Activated T-helper 1 cell treated with Interleukin-2 at 50 U/mL for 16 hours (primary cell): Measurements from ENCODE around the gene FAM9B.
"Not testable (repeated sequence)": the region's sequence is repeated elsewhere in the genome, so short reads cannot be mapped to it uniquely, and the experiment has no call there.

Experiments
- DNase-seq: peaks from one replicate; pipeline ENCODE4 v3.0.0-alpha.2; 2020; ENCODE audit warnings: low read depth

FAM9B gene

DNA sequence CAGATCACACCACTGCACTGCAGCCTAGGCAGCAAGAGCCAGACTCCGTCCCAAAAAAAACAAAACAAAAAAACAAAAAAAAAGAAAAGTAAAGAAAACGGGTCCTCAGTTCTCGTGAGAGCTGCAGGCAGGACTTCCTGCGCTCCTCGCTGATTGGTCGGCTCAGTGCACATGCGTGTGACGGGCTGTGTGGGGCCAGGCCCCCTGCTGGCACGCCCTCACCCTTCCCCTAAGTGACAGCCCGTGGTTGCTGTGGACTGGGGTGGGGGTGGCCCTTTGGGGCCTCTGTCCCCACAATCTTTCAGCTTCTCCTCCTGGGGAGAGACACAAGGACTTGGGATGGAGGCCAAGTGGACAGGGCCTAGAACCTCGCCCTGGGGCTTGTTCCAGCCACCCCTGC lies at the start of gene FAM9B:
Gene FAM9B (minus strand): TSS at position 139 of the 400 bp plus-strand sequence. CDS start 1,141 bp downstream, outside the sequence.
- DNase-seq: no peak

DNA sequence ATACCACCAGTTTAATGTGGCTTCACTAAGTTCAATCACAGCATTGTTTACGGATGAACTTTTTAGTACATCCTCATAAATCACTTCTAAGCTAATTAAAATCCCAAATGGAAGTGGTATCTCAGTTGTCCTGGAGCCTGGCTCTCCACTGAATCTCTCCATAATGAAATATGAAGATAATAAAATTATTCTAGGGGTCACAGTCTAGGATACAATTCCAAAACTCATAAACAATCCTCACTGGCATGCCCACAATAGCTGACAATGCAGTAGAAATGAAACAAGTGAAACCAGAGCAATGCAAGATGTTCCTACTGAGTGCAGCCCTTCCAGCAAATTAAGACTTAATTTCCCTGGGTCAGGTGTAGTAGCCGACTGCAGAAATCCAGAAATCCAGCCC lies 47.3 kb upstream of the FAM9B start:
- DNase-seq: no peak

DNA sequence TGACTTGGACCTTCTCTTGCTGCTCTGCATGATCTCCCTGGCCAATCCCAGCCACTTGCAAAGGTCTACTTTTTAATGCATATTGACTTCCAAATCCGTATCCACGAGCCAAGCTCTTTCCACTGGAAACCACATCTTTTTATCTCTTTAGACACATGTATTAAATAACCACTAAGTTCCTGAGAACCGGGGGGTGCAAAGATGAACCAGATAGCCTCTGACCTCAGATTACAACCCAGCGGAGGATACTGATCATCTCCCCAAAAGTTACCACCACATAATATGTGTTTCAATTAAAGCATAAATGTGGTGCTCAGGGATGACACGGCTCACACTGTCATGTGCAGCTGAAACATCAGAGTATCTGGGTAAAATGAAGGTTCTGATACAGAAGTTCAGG lies 40.4 kb upstream of the FAM9B start:
- DNase-seq: no peak

DNA sequence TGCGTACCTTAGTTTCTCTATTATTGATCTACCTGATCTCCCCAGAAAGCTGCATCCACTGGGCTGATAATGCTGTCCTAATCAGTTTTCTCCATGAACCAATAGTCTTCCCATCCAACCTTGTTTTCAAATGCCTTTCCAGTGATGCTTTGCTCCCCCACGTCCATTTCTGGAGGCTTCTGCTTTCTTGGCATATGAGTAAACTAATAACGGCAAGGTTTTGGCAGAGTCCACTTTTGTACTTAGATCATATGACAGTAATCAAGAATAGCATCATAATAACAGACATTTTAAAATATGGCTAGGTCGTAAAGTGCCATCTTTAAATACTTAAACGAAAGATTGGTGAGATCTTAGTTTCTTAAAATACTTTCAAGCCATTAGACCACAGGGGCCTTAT lies 38.4 kb upstream of the FAM9B start:
- no peak for DNase-seq

DNA sequence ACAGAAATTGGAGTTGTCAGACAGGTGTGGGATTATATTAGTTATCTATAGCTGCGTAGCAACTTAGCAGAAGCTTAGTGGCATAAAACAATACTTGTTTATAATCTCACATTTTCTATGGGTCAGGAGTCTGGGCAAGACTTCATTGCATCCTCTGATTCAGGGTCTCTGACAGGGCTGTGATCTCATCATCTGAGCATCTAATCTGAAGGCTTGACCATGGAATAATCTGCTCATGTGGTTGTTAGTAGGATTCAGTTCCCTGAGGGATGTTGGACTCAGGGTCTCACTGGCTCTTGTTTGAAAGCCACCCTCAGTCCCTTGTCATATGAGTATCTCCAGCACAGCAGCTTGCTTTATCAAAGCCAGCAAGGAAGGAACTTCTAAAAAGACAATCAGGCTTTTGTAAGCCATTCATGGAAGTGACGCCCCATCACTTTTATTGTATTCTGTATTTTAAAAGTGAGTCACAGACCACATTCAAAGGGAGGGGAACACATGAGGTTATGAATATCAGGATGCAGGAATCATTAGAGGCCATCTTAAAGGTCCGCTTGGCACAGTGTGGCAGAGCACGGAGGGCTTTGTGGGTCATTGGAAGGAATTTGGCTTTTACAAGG lies 37.2 kb upstream of the FAM9B start:
- no peak for DNase-seq

DNA sequence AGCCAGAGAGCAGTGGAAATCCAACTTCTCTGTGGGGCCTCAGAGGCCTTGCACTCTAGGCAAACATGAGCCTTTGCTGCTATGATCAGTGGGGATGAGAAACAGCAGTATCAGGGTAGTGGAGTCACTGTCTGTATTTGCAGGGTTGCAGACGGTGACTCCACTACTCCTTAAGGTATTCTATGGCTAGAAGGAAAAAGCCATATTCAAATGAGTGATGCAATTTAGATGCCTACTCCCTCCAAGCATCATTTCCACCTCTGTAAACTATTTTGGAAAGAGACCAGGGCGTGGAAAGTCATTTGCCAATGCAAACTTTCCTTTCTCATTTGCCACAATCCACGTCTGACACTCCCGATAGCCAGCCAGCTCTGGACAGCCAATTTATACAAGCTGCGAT lies 35.6 kb upstream of the FAM9B start:
- no peak for DNase-seq

DNA sequence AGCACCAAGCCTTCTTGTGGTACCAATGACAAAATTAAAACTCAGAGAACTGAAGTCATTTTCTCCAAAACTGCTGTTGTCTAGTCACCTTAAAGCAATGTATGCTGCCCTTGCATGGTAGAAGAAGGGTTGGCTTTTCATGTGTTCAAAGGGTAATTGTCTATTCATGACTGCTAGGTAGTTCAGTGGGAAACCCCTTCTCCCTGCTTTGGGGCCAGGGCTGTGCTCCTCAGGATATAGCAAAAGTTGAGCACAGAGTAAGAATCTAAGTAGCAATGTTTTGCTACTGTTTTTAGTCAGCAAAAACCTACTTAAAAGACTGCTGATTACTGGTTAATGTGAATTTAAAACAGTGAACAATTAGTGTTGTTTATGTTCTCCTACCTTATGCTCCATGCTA lies 30.8 kb upstream of the FAM9B start:
- DNase-seq: no peak

DNA sequence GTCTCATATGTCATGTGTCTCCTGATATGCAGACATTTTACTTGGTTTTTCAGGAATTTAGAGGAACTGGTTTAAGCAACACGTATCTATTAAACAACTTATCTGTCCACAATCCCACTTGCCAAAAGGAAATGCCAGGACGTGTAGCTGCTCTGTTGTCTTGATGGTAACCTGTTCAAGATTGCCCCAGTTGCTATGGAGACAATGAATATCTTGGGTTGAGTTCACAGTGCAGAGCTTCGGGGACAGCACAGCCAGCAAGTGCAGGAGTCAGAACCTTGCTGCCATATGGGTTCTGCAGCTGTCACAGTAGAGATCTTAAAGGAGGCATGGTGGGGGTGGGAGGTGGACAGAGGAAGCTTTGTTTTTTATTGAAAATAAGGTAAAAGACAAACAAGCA lies 28.7 kb upstream of the FAM9B start:
- no peak for DNase-seq

DNA sequence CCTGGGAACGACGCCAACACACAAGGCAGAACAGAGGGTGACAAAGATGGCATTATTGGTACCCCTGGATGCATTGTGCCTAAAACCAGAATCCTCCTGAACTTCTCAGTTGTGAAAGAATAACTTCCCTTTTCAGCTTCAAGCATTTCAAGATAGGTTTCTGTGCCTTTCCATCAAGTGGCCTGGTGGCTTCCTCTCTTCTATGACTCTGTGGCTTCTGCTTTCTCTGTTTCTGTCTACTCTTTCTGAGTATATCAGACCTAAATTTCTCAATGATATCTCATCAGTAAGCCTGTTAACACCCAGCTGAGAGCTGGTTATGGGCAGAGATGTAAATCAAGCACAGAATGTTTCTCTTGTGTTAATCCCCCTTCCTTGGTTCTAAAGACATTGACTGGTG lies 21.4 kb upstream of the FAM9B start:
- DNase-seq: no peak

DNA sequence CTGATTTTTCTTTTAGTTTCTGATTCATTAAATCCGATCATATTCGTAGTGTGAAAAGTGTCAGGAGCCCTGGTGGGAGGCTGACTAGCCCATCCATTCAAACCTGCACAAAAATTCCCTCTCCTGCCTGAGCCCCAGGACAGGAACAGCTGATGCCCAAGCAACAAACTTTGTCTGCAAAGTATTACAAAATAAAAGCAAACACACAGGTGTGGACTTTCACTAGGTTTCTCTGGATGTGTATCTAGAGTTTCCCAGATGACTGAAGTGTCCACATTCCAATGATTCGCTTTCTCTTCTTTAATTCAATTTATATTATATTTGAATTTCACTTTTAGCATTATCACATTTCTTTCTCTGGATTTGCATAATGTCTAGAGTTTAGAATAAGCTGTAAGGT lies 18.2 kb upstream of the FAM9B start:
- no peak for DNase-seq

DNA sequence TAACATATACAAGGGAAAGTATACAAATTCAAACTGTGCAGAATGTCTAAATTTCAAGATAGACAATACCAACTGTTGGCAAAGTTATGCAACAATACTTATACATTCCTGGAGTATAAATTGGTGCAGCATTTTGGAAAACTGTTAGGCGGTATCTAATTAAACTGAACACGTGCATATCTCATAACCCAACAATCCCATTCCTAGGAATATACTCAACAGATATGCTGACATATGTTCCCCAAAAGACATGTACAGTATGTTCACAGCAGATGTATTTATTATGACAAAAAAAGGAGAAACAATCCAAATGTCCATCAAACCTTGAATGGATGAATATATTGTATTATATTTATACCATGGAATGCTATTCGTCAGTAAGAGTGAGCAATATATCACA lies 16.4 kb upstream of the FAM9B start:
- DNase-seq: no peak

DNA sequence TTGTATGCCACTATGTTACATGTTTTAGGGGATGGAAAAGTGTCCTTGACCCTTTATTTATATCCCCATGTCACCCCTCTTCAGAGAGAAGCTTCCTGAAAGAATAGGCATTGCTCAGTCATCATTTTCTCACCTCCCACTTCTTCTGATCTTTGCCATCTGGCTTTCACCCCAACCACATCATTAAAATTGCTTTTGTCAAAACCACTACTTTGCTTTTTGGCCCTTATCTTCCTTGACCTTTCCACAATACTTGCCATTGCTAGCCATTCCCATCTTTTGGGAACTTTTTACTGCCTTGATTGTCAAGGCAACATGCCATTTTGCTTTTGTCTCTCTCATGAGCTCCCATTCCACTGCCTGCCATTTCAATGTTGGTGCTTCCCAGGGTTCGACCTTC lies 14.9 kb upstream of the FAM9B start:
- DNase-seq: no peak

DNA sequence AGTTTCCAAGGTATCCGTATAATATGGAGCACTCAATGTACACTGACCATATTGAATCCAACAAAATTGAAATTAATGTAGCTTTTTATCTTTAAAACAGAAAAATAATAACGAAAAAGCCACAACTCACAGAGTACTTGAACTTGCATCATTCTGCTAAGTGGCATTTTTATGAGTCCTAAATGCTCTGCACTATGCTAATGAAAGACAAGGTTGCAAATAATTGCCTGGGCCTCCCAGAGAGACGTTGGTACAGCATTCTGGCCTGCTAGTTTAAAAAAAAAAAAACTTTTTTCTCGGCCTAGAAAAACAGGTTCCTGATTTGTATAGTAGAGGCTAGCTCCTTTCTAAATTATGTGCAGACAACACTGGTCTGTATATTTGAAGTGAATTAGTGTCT lies 4.3 kb upstream of the FAM9B start:
- DNase-seq: no peak

DNA sequence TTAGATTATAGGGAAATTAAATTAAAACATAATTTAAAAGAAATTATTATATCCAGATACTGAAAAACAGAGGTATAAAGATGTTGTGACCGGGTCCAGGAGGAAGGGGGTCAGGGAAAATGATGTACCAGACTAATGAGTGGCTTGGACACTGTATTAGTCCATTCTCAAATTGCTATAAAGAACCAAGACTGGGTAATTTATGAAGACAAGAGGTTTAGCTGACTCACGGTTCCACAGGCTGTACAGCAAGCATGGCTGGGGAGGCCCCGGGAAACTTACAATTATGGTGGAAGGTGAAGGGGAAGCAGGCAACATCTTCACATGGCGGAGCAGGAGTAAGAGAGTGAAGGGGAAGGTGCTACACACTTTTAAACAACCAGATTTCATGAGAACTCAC lies 3.4 kb upstream of the FAM9B start:
- DNase-seq: no peak

DNA sequence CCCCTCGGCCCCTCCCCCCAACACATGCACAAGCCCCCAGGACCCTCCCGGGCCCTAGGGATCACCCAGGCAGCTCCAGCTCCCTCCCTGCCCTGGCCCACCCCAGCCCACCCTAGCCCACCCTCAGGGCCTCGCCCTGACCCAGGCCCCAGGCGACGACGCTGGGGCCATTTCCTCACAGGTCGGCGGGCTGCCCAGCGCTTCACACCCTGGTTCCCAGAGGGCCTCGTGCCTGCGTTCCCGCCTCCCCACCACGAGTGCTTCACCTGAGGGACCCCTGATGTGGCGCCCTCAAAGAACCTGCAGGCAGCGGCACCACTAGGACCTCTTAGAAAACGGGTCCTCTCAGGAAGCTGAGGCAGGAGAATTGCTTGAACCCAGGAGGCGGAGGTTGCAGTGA lies 341 bp downstream of the FAM9B start:
- DNase-seq: no peak

DNA sequence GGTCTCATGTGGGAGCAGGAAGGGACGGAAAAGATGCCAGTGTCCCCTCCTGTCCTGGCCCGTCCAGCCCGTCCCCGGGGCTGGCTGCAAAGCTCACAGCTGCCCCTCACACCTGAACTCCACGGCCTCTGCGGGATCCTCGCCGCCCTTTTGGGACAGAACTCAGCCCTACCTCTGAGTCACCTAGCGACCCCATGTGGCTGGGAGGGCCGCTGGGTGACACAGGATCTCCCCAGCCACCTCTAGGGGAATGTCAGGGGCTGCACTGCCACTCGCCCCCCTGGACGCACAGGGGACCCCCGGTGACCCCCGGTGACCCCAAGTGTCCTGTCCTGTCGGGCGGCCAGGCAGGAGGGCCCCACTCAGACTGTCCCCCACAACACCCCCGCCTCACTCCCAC lies 748 bp downstream of the FAM9B start:
- no peak for DNase-seq

DNA sequence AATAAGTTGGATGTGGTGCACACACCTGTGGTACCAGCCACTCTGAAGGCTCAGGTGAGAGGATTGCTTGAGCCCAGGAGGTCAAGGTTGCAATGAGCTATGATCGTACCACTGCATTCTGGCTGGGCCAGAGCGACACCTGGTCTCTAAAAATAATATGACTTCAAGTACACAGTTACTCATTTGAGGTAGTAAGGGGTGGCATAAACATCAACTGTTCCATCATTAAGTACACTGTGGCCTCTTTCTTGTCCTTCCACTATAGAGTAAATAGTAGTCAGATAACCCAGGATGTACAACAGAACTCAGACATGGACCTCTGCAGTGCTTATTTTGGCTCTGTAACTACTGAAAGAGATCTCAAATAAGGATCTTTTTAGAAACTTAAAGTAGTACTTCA lies 10.6 kb downstream of the FAM9B start:
- DNase-seq: no peak

DNA sequence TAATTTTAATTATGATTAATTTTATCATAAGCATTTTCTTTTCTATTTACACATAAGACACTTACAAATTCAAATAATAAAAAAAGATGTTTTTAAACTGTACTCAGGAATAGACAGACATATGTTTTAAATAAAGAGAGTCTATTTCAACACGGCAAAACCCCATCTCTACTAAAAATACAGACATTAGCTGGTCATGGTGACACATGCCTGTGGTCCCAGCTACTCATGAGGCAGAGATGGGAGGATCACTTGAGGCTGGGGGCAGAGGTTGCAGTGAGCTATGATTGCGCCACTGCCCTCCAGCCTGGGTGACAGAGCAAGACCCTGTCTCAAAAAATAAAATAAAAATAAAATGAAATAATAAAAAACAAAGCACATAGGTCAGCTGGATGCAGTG lies 14.8 kb downstream of the FAM9B start:
- DNase-seq: no peak

DNA sequence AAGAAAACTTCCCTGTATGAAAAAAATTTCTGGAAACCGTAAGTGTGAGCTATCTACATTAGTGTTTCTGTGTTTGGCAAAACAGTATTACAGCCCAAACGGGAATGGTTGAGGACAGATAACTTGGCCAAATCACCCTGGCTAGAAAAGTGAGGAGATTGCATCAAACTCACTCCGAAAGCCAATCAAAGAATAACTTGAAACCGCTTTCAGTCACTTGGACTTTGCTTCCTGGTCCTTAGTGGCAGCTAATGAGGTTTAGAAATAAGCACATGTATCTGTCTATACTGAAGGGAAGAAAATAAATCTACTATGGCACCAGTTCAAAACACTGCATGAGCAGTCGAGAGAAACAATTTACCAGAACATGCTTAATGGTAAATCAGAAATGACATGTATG lies 15.6 kb downstream of the FAM9B start:
- not testable (repeated sequence) for DNase-seq

DNA sequence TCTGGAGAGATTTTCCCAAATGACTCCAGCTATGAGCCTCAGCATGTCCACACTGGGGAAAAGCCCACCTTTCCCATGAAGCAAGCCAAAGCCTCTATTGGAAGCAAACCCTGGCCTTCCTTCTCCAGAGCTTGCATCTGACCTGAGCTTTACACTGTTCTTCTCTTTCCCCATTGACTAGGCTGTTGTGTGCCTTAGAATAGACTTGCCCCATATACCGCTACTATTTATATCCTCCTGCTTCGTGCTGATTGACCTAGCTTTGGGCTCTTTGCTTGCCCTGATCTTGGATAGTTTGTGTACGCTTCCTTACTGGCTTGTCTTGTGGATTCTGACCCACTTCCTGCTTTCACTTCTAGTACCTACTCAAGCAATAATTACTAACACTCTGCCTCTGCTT lies 30.9 kb downstream of the FAM9B start:
- DNase-seq: no peak

DNA sequence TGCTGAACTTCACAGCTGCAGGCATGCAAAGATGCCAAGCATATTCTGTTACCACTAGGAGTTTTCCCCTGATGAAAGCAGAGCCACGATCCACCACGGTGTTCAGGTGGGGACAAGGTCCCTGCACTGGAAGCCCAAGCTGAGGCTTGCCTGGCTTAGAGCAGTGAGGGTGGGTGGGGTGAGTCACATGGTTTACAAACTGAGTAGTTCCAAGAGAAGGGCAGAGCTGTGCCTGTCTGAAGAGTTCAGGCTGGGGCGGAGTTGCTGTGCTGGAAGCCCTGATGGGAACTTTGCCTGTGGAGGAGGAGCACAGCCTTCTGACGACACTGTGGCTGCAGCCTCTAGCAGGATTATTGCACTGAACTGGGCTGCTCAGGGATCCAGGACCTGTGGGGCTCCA lies 45.5 kb downstream of the FAM9B start:
- DNase-seq: no peak

DNA sequence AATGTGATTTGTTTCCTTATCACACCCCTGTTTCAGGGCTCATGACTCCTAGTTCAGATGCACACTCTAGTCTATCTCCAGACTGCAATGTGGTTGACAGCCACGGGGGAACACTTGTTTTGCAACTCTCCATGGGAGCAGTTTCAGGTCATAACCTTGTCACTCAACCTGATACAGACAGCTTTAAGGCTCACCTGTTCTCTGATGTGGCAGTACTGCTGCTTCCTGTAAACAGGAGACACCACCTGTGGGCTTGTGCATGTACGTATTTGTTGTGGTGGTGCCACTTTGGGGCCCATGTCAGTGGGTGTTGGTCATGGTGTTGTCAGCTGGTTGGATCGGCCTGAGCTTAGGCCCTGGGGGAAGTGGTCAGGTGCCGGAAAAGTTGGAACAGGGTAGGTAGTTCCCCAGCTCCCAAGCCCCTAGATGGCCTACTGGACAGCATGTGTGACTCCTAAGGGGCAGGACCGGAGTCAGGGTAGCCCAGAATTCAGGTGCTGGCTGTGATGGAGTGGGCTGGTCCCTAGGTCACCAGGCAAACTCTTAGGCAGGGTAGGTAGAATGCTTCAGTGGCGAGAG lies 46.2 kb downstream of the FAM9B start:
- DNase-seq: peak; percentile 16

DNA sequence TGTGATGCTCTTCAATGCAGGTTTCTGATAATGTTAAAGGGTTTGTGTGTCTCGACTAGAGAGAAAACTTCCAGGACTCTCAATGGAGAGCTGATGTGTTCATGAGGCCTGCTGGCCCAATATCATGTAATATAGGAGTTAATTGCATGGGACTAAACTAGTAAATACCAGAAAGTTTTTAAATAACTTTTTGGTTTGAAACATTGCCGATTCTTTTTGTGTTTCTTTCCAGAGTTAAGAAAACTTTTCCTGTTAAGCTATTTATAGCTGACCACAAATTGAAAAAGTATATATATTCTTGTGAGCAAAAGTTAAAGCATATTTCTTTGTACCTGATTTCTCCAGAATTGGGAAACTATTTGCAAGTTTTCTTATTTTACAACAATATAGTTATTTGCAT lies 49.7 kb downstream of the FAM9B start:
- no peak for DNase-seq

DNA sequence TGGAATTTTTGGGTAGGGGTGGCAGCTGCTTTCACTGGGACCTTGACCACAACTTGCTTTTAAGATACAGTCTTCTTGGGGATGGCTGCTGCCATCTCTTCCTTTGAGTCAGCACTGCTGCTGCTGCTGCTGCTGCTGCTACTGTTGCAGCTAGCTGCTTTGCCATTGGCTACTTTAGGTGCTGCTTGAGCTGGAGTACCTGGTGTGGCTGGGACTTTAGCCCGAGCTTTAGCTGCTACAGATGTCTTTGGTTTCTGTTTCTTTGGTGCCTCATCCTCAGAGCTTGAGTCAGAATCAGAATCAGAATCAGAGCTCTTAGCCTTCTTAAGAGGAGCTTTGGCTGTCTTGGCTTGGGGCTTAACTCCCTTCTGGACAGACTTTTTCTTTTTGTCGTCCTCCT lies 52.2 kb downstream of the FAM9B start:
- no peak for DNase-seq

DNA sequence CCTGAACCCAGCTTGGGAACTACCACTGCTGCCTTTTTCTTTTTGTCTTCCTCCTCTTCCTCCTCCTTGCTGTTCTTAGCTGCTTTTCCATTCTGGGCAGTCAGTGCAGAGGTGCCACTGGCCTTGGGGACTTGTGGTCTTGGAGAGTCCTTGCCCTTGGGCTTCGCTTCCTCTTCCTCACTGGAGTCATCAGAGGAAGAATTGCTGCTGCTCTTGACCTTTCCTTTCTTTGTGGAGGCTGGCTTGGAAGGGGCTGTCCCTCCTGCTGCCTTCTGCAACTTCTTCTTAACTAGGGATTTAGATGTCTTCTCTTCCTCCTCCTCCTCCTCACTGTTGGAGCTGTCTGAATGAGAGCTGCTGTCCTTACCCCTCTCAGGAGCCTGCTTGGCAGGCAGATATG lies 53.2 kb downstream of the FAM9B start:
- DNase-seq: no peak
